HEK293 (cell line): ENCODE measurements around the gene EPHX1.
A peak's percentile ranks its signal among the peaks of the same experiment; 100 is the strongest.

Source experiments
- BCL11B ChIP-seq: fragments of 450-650 bp; formaldehyde crosslinking; IDR thresholded peaks from 2 replicates; pipeline ENCODE4 v1.5.1; 2016; ENCODE audit warnings: low read depth, missing biosample characterization, missing genetic modification characterization
- GLI2 ChIP-seq: fragments of 450-650 bp; formaldehyde crosslinking; IDR thresholded peaks from 2 replicates; pipeline ENCODE4; 2017; ENCODE audit warnings: missing biosample characterization, missing genetic modification characterization, low read depth, borderline replicate concordance
- GLIS2 ChIP-seq: fragments of 450-650 bp; formaldehyde crosslinking; IDR thresholded peaks from 2 replicates; pipeline ENCODE4 v1.5.1; 2016; ENCODE audit warnings: missing biosample characterization, missing genetic modification characterization
- HOXA7 ChIP-seq: sonication (generic); formaldehyde crosslinking; IDR thresholded peaks from 2 replicates; pipeline ENCODE4 v1.8.1; 2022; ENCODE audit warnings: missing genetic modification reagents, borderline replicate concordance
- KLF10 ChIP-seq: fragments of 450-650 bp; IDR thresholded peaks from 2 replicates; pipeline ENCODE4 v1.5.1; 2018; ENCODE audit warnings: missing biosample characterization, mild to moderate bottlenecking, missing genetic modification characterization
- KLF17 ChIP-seq: fragments of 450-650 bp; formaldehyde crosslinking; IDR thresholded peaks from 2 replicates; pipeline ENCODE4 v1.5.1; 2016; ENCODE audit warnings: missing biosample characterization, missing genetic modification characterization
- MZF1 ChIP-seq: fragments of 450-650 bp; formaldehyde crosslinking; IDR thresholded peaks from 2 replicates; pipeline ENCODE4 v1.5.1; 2017; ENCODE audit warnings: missing biosample characterization, missing genetic modification characterization, borderline replicate concordance
- PRDM6 ChIP-seq: fragments of 450-650 bp; formaldehyde crosslinking; IDR thresholded peaks from 2 replicates; pipeline ENCODE4 v1.5.1; 2017; ENCODE audit warnings: missing biosample characterization, missing genetic modification characterization
- SCRT1 ChIP-seq: fragments of 450-650 bp; formaldehyde crosslinking; IDR thresholded peaks from 2 replicates; pipeline ENCODE4 v1.5.1; 2016; ENCODE audit warnings: missing biosample characterization, missing genetic modification characterization, borderline replicate concordance
- SP3 ChIP-seq: fragments of 450-650 bp; formaldehyde crosslinking; IDR thresholded peaks from 2 replicates; pipeline ENCODE4 v1.5.1; 2016; ENCODE audit warnings: missing biosample characterization, missing genetic modification characterization
- ZFP37 ChIP-seq: fragments of 450-650 bp; formaldehyde crosslinking; IDR thresholded peaks from 2 replicates; pipeline ENCODE4 v1.5.1; 2016; ENCODE audit warnings: missing biosample characterization, missing genetic modification characterization
- ZIC2 ChIP-seq: fragments of 450-650 bp; formaldehyde crosslinking; IDR thresholded peaks from 2 replicates; pipeline ENCODE4 v1.5.1; 2016; ENCODE audit warnings: missing biosample characterization, missing genetic modification characterization
- ZNF121 ChIP-seq: fragments of 450-650 bp; formaldehyde crosslinking; IDR thresholded peaks from 2 replicates; pipeline ENCODE4 v1.5.1; 2016; ENCODE audit warnings: missing biosample characterization, missing genetic modification characterization
- ZNF16 ChIP-seq: fragments of 450-650 bp; formaldehyde crosslinking; IDR thresholded peaks from 2 replicates; pipeline ENCODE4 v1.5.1; 2016; ENCODE audit warnings: low read depth, missing biosample characterization, missing genetic modification characterization
- ZNF184 ChIP-seq: fragments of 450-650 bp; IDR thresholded peaks from 2 replicates; pipeline ENCODE4 v1.5.1; 2018; ENCODE audit warnings: missing biosample characterization, mild to moderate bottlenecking, missing genetic modification characterization
- ZNF2 ChIP-seq: fragments of 450-650 bp; formaldehyde crosslinking; IDR thresholded peaks from 2 replicates; pipeline ENCODE4 v1.5.1; 2016; ENCODE audit warnings: missing biosample characterization, missing genetic modification characterization
- ZNF214 ChIP-seq: fragments of 450-650 bp; formaldehyde crosslinking; IDR thresholded peaks from 2 replicates; pipeline ENCODE4 v1.5.1; 2017; ENCODE audit warnings: missing biosample characterization, mild to moderate bottlenecking, missing genetic modification characterization, borderline replicate concordance
- ZNF280D ChIP-seq: fragments of 450-650 bp; formaldehyde crosslinking; IDR thresholded peaks from 2 replicates; pipeline ENCODE4 v1.5.1; 2016; ENCODE audit warnings: missing biosample characterization, missing genetic modification characterization
- ZNF354C ChIP-seq: fragments of 450-650 bp; formaldehyde crosslinking; IDR thresholded peaks from 2 replicates; pipeline ENCODE4 v1.5.1; 2016; ENCODE audit warnings: missing biosample characterization, missing genetic modification characterization, low read depth, borderline replicate concordance
- ZNF433 ChIP-seq: fragments of 450-650 bp; formaldehyde crosslinking; IDR thresholded peaks from 2 replicates; pipeline ENCODE4 v1.5.1; 2016; ENCODE audit warnings: missing biosample characterization, missing genetic modification characterization, low read depth
- ZNF449 ChIP-seq: fragments of 450-650 bp; formaldehyde crosslinking; IDR thresholded peaks from 2 replicates; pipeline ENCODE4 v1.5.1; 2017; ENCODE audit warnings: missing biosample characterization, mild to moderate bottlenecking, missing genetic modification characterization, moderate library complexity
- ZNF529 ChIP-seq: fragments of 450-650 bp; formaldehyde crosslinking; IDR thresholded peaks from 2 replicates; pipeline ENCODE4 v1.5.1; 2017; ENCODE audit warnings: missing genetic modification characterization, missing biosample characterization; ENCODE audit not compliant: insufficient replicate concordance
- ZNF544 ChIP-seq: fragments of 450-650 bp; formaldehyde crosslinking; IDR thresholded peaks from 2 replicates; pipeline ENCODE4 v1.5.0; 2017; ENCODE audit warnings: missing biosample characterization, missing genetic modification characterization
- ZNF549 ChIP-seq: fragments of 450-650 bp; IDR thresholded peaks from 2 replicates; pipeline ENCODE4 v1.5.1; 2018; ENCODE audit warnings: missing biosample characterization, missing genetic modification characterization, mild to moderate bottlenecking, inconsistent platforms, moderate library complexity
- ZNF610 ChIP-seq: fragments of 450-650 bp; formaldehyde crosslinking; IDR thresholded peaks from 2 replicates; pipeline ENCODE4 v1.5.1; 2016; ENCODE audit warnings: missing biosample characterization, missing genetic modification characterization, borderline replicate concordance
- ZNF670 ChIP-seq: fragments of 450-650 bp; formaldehyde crosslinking; IDR thresholded peaks from 2 replicates; pipeline ENCODE4 v1.5.1; 2016; ENCODE audit warnings: missing biosample characterization, missing genetic modification characterization, low read depth
- ZNF692 ChIP-seq: fragments of 450-650 bp; formaldehyde crosslinking; IDR thresholded peaks from 2 replicates; pipeline ENCODE4 v1.5.1; 2016; ENCODE audit warnings: missing biosample characterization, missing genetic modification characterization
- ZNF747 ChIP-seq: fragments of 450-650 bp; formaldehyde crosslinking; IDR thresholded peaks from 2 replicates; pipeline ENCODE4 v1.5.1; 2016; ENCODE audit warnings: missing biosample characterization, missing genetic modification characterization
- ZNF776 ChIP-seq: fragments of 450-650 bp; formaldehyde crosslinking; IDR thresholded peaks from 2 replicates; pipeline ENCODE4 v1.5.0; 2017; ENCODE audit warnings: missing biosample characterization, missing genetic modification characterization, borderline replicate concordance
- ZNF837 ChIP-seq: fragments of 450-650 bp; formaldehyde crosslinking; IDR thresholded peaks from 2 replicates; pipeline ENCODE4 v1.5.1; 2016; ENCODE audit warnings: missing biosample characterization, missing genetic modification characterization
- ZSCAN30 ChIP-seq: fragments of 450-650 bp; IDR thresholded peaks from 2 replicates; pipeline ENCODE4 v1.5.1; 2018; ENCODE audit warnings: missing biosample characterization, mild to moderate bottlenecking, missing genetic modification characterization, moderate library complexity
- ZXDB ChIP-seq: fragments of 450-650 bp; formaldehyde crosslinking; IDR thresholded peaks from 2 replicates; pipeline ENCODE4 v1.5.1; 2016; ENCODE audit warnings: missing biosample characterization, missing genetic modification characterization

EPHX1 gene

GRCh38 chr1:225845571-225846259, 35.8 kb downstream of the EPHX1 start (continued):
- TF ChIP-seq ZNF692 (tag by site-specific recombination) (no peak; the same call in 1 of the 2 replicates), ZNF214 (tag by site-specific recombination) (no peak), ZNF184 (no peak), BCL11B (peak; percentile 73; the same call in 1 of the 2 replicates), PRDM6 (tag by site-specific recombination) (no peak), SP3 (tag by site-specific recombination) (peak; percentile 47; the same call in 1 of the 2 replicates), ZIC2 (peak; percentile 24; the same call in 1 of the 2 replicates), MZF1 (tag by site-specific recombination) (peak; percentile 94), ZNF2 (tag by site-specific recombination) (peak; percentile 95), HOXA7 (no peak), ZNF670 (tag by site-specific recombination) (no peak), ZFP37 (peak; percentile 38; the same call in 1 of the 2 replicates), ZNF544 (no peak), ZNF610 (tag by site-specific recombination) (no peak), ZNF433 (tag by site-specific recombination) (no peak), ZSCAN30 (peak; percentile 83), ZNF549 (tag by site-specific recombination) (no peak), GLIS2 (tag by site-specific recombination) (peak; percentile 77), ZNF354C (tag by site-specific recombination) (no peak), ZNF16 (tag by site-specific recombination) (no peak), KLF10 (tag by site-specific recombination) (peak; percentile 55; the same call in 1 of the 2 replicates), ZXDB (peak; percentile 53; the same call in 1 of the 2 replicates), SCRT1 (tag by site-specific recombination) (no peak), ZNF747 (no peak), KLF17 (tag by site-specific recombination) (peak; percentile 90), ZNF529 (tag by site-specific recombination) (no peak), ZNF121 (no peak), ZNF280D (tag by site-specific recombination) (no peak), ZNF837 (tag by site-specific recombination) (no peak), ZNF449 (tag by site-specific recombination) (no peak), ZNF776 (tag by site-specific recombination) (no peak), GLI2 (tag by site-specific recombination) (no peak)
